ENCODE data around the gene VPS11. TPM values are rescaled to one million over a fixed set of nuclear protein-coding genes. Genes with fewer than 3 reads are reported as not detected.
A peak's percentile ranks its signal among the peaks of the same experiment; 100 is the strongest.

The VPS11 gene
- total RNA-seq, 4 donors from 2014 or later, result 16.5 to 25.9 (median 20.3) TPM

DNA sequence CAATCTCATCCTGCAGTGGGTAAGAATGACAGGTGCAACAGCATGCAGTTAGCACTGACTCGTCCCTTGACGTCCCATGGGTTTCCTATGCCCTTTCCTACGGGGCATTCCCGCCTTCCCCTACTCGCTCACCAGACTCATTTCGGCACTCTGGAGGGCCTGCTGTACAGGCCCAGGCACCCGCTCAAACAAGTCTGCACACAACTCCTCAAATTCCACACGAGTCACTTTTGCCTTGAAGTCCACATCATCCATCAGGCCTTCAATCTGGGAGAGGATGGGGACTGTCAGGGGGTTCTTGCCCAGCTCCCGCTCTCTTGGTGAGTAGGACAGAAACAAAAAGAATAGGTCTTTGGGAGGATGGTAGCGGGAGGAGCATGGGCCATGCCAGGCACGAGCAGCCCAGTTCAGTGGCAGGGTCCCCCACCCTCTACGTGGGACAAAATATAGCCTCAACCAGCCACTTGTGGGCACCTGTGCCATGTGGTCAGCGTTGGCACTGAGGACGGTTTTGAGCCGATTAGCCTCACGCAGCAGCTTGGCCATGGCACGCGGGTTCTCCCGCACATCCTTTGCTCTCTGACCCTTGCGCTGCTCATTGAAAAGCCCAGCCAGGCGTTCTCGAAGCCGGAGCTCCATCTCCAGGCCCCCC, 15.3 kb upstream of the VPS11 start:
- H3K9me3 ChIP-seq, result no peaks in the 10 kb centered on the region
- DNase-seq, result no peak
- H3K4me1 ChIP-seq, result peaks cover 7% of the 10 kb centered on the region in 2 donors
- TF ChIP-seq, protein P1, sequence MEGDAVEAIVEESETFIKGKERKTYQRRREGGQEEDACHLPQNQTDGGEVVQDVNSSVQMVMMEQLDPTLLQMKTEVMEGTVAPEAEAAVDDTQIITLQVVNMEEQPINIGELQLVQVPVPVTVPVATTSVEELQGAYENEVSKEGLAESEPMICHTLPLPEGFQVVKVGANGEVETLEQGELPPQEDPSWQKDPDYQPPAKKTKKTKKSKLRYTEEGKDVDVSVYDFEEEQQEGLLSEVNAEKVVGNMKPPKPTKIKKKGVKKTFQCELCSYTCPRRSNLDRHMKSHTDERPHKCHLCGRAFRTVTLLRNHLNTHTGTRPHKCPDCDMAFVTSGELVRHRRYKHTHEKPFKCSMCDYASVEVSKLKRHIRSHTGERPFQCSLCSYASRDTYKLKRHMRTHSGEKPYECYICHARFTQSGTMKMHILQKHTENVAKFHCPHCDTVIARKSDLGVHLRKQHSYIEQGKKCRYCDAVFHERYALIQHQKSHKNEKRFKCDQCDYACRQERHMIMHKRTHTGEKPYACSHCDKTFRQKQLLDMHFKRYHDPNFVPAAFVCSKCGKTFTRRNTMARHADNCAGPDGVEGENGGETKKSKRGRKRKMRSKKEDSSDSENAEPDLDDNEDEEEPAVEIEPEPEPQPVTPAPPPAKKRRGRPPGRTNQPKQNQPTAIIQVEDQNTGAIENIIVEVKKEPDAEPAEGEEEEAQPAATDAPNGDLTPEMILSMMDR (IDR thresholded peaks at IDR 0.05 in 4 of 5, conservative IDR thresholded peaks at IDR 0.05 in 1 of 5), result no peak
- TF ChIP-seq POLR2A (IDR thresholded peaks at IDR 0.05), result no peak
- ATAC-seq, result no peak
- in situ Hi-C loops (cut with MboI; ENCODE audit: low sequenced_read_pairs in 4 of 4) (no loop called here), intact Hi-C loops (cut with DNase I; ENCODE audit: low total_unique reads) (no loop called here)
- H3K4me3 ChIP-seq, result no peak overlapping the region
- H3K27ac ChIP-seq, result no peak overlapping the region
- H3K36me3 ChIP-seq, result peaks cover 0 to 77% of the 10 kb centered on the region in 2 donors
- no peaks in the 10 kb centered on the region for H3K27me3 ChIP-seq

GRCh38 chr11:119054418-119054817, 13.2 kb upstream of the VPS11 start:
- Histone ChIP-seq H3K27ac (no peak overlapping the region), H3K4me1 (peaks cover 13 to 15% of the 10 kb centered on the region in 2 donors), H3K4me3 (no peak overlapping the region), H3K27me3 (no peaks in the 10 kb centered on the region), H3K9me3 (no peaks in the 10 kb centered on the region), H3K36me3 (peaks cover 0 to 56% of the 10 kb centered on the region in 2 donors)
- DNase-seq, result no peak
- ATAC-seq, result no peak
- in situ Hi-C loops (cut with MboI; ENCODE audit: low sequenced_read_pairs in 4 of 4), result no loop called here
- TF ChIP-seq POLR2A (IDR thresholded peaks at IDR 0.05), result no peak
- TF ChIP-seq, protein P1 (IDR thresholded peaks at IDR 0.05 in 4 of 5, conservative IDR thresholded peaks at IDR 0.05 in 1 of 5), result no peak
- intact Hi-C loops (cut with DNase I; ENCODE audit: low total_unique reads), result no loop called here

GRCh38 chr11:119055901-119056300, 11.7 kb upstream of the VPS11 start:
- Histone ChIP-seq H3K4me1 (peaks cover 13 to 15% of the 10 kb centered on the region in 2 donors), H3K36me3 (peaks cover 0 to 45% of the 10 kb centered on the region in 2 donors), H3K27me3 (no peaks in the 10 kb centered on the region), H3K9me3 (no peaks in the 10 kb centered on the region), H3K27ac (peak overlapping the region; percentile 83 to 91 (median 88)), H3K4me3 (peak overlapping the region; percentile 73 to 84 (median 78))
- no peak for DNase-seq
- intact Hi-C loops (cut with DNase I; ENCODE audit: low total_unique reads), result loop anchor here (2.0 kb wide), 2 partner anchors 39 to 59 kb away; a partner anchor contains a TSS
- TF ChIP-seq, protein P1 (IDR thresholded peaks at IDR 0.05 in 4 of 5, conservative IDR thresholded peaks at IDR 0.05 in 1 of 5), result no peak
- no peak for TF ChIP-seq POLR2A (IDR thresholded peaks at IDR 0.05)
- ATAC-seq, result no peak
- in situ Hi-C loops (cut with MboI; ENCODE audit: low sequenced_read_pairs in 4 of 4), result no loop called here

DNA sequence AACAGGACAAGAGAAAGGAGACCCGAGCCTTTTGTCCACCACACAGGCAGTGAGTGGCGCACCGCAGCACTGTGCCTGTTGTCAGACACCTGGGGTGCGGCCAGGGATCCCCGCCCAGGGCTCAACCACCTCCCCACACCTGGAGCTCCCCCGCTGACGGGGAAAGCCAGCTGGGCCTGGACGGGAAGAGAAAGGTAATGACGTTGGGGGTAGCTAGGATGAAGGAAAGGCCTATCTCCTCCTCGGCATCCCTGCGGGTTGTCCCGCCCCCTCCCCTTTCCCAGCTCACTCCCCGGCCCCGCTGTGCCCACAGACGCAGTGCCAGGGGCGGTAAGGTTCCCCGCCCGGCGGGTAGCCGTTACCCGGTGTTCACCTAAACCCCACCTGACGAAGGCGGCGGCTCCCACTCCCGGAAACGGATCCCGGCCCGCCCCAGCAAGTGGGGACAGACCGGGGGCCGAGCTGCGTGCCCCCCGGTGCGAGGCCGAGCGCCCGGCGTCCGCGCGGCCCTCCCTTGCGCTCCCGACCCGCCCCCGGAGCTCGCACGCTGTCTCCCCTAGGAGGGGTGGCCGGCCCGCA, 11.1 kb upstream of the VPS11 start:
- peaks cover 13 to 15% of the 10 kb centered on the region in 2 donors for H3K4me1 ChIP-seq
- in situ Hi-C loops (cut with MboI; ENCODE audit: low sequenced_read_pairs in 4 of 4) (no loop called here), intact Hi-C loops (cut with DNase I; ENCODE audit: low total_unique reads) (loop anchor here (2.0 kb wide), 2 partner anchors 38 to 60 kb away; a partner anchor contains a TSS)
- TF ChIP-seq, protein P1 (IDR thresholded peaks at IDR 0.05 in 4 of 5, conservative IDR thresholded peaks at IDR 0.05 in 1 of 5), result no peak
- TF ChIP-seq POLR2A (IDR thresholded peaks at IDR 0.05), result no peak
- peaks cover 0 to 39% of the 10 kb centered on the region in 2 donors for H3K36me3 ChIP-seq
- H3K27me3 ChIP-seq, result no peaks in the 10 kb centered on the region
- peak overlapping the region; percentile 83 to 91 (median 88) for H3K27ac ChIP-seq
- ATAC-seq (peak; percentile 6 to 22), DNase-seq (peak in 1 of 2 donors; percentile 28)
- peak overlapping the region; percentile 73 to 84 (median 78) for H3K4me3 ChIP-seq
- no peaks in the 10 kb centered on the region for H3K9me3 ChIP-seq
